Measurements from ENCODE around the gene TOR4A. TPM values are rescaled to one million over a fixed set of nuclear protein-coding genes. Genes with fewer than 3 reads are reported as not detected.

TOR4A gene
- total and polyA plus RNA-seq, 9 of the 15 experiments (the other 6 are each of a cell fraction or from before 2014, with no cell fraction given) = 3.9 to 49.2 (median 8.8) TPM

GRCh38 chr9:137265496-137266161 is 11.9 kb upstream of the TOR4A start:
- no peaks in the 10 kb centered on the region for H3K27me3 ChIP-seq (ENCODE audit: control insufficient read depth in 2 of 2, insufficient read depth in 2 of 2, low read length in 2 of 2)
- BruUV-seq (replicated peaks) = no TSS peak
- TF ChIP-seq DIDO1 (tag; IDR thresholded peaks at IDR 0.05; ENCODE audit: low read depth) (no peak), RFX1 (IDR thresholded peaks at IDR 0.05) (no peak), CBX1 (IDR thresholded peaks at IDR 0.05; ENCODE audit: low read depth) (no peak), FOXK1 (CRISPR knock-in tag; IDR thresholded peaks at IDR 0.05; ENCODE audit: borderline replicate concordance) (no peak), THRA (IDR thresholded peaks at IDR 0.05) (no peak), FOXM1 (IDR thresholded peaks at IDR 0.05; ENCODE audit: low read depth) (no peak), FOXM1 (CRISPR knock-in tag; IDR thresholded peaks at IDR 0.05; ENCODE audit: low read depth) (no peak), MCM5 (IDR thresholded peaks at IDR 0.05; ENCODE audit: low read depth) (no peak), CREM (IDR thresholded peaks at IDR 0.05; ENCODE audit: low read depth) (no peak), SP2 (IDR thresholded peaks at IDR 0.05; ENCODE audit: extremely low read depth, low read depth, low read length, poor library complexity, severe bottlenecking) (no peak), EZH2 (IDR thresholded peaks at IDR 0.05; ENCODE audit: borderline replicate concordance, low read depth, low read length) (no peak), RBFOX2 (IDR thresholded peaks at IDR 0.05; ENCODE audit: low read depth, low read length) (peak; percentile 44; the same call in 1 of the 2 replicates), SMAD2 (IDR thresholded peaks at IDR 0.05; ENCODE audit: low read depth, low read length) (no peak), POLR2G (IDR thresholded peaks at IDR 0.05; ENCODE audit: low read depth, low read length) (peak; percentile 58; the same call in 1 of the 2 replicates), ZBTB33 (CRISPR knock-in tag; IDR thresholded peaks at IDR 0.05) (0 out of 2 replicates have a peak, but pooled peaks have one; percentile 14), SIRT6 (IDR thresholded peaks at IDR 0.05; ENCODE audit: low read depth, low read length) (no peak)
- no peaks in the 10 kb centered on the region for H3K9me3 ChIP-seq (replicated peaks; ENCODE audit: control insufficient read depth, insufficient read depth, low read depth, low read length)
- H4K20me1 ChIP-seq (replicated peaks; ENCODE audit: control insufficient read depth, insufficient read depth, low read length) = no peaks in the 10 kb centered on the region
- no peak overlapping the region for H3K27ac ChIP-seq (ENCODE audit: extremely low read depth, low read depth, low read length)
- no peak overlapping the region for H3K4me3 ChIP-seq
- DNase-seq (ENCODE audit: extremely low read depth in 1 of 4, low spot score in 3 of 4) (no peak), FAIRE-seq (no peak), ATAC-seq (no peak)
- 88% methylated on average over 17 of the region's 29 CpGs for WGBS (ENCODE audit: insufficient coverage, low coverage, missing lambda C conversion rate)
- H3K9me1 ChIP-seq (ENCODE audit: control insufficient read depth, insufficient read depth, low read length) = no peaks in the 10 kb centered on the region
- H2AFZ ChIP-seq (ENCODE audit: low read depth, low read length) = no peak overlapping the region
- H3K79me2 ChIP-seq (ENCODE audit: control insufficient read depth, insufficient read depth, low read length) = peaks cover 10% of the 10 kb centered on the region; the same call in 2 of the 3 replicates
- H3K4me2 ChIP-seq (ENCODE audit: insufficient read depth, low read length) = no peak overlapping the region
- peaks cover 20 to 51% of the 10 kb centered on the region in 2 experiments for H3K4me1 ChIP-seq (replicated peaks in 1 of 2; ENCODE audit: control insufficient read depth in 2 of 2, insufficient read depth in 2 of 2, low read length in 2 of 2)
- in situ Hi-C loops (cut with MboI) (no loop called here), intact Hi-C loops (cut with micrococcal nuclease) (no loop called here)
- H3K9ac ChIP-seq (ENCODE audit: insufficient read depth in 1 of 2, low read depth in 2 of 2, low read length in 2 of 2) = no peak overlapping the region; a peak in 1 of 4 replicates
- ChIA-PET POLR2A (interaction anchor here (0.7 to 4.2 kb wide), 3 partner anchors 12 to 39 kb away, joined by 3 to 23 read pairs (median 5); partner anchors contain the start of gene TOR4A), CTCF (ENCODE audit: low intra/inter-chr PET ratio) (no interaction called here)
- peaks cover 66% of the 10 kb centered on the region for H3K36me3 ChIP-seq (ENCODE audit: control insufficient read depth, insufficient read depth, low read length)
